ENCODE results near the gene OR2J1. TPM values are rescaled to one million over a fixed set of nuclear protein-coding genes. Genes with fewer than 3 reads are reported as not detected.

OR2J1 gene
- total and polyA plus RNA-seq, 10 donors, result not detected

Other genes with a start within 250 kb of the OR2J1 start
- gene TRIM27, start 175.5 kb upstream of the OR2J1 start, total RNA-seq, result 10 to 100 TPM; 61.8 to 92.0 (median 67.8) TPM
- gene TRIM27, start 175.5 kb upstream of the OR2J1 start, polyA plus RNA-seq, result 10 to 100 TPM; 45.2 to 61.7 (median 57.2) TPM
- 1 to 10 TPM in 4 of 7 donors, under 1 TPM in 3; 0.51 to 2.4 (median 1.1) TPM for gene ZNF311, start 94.2 kb upstream of the OR2J1 start, total RNA-seq
- gene ZNF311, start 94.2 kb upstream of the OR2J1 start, polyA plus RNA-seq, result under 1 TPM; 0.36 to 0.86 (median 0.63) TPM
- not detected for gene OR2W1, start 54.3 kb upstream of the OR2J1 start, total RNA-seq
- not detected for gene OR2W1, start 54.3 kb upstream of the OR2J1 start, polyA plus RNA-seq
- gene OR2B3, start 12.2 kb upstream of the OR2J1 start, total RNA-seq, result not detected
- gene OR2B3, start 12.2 kb upstream of the OR2J1 start, polyA plus RNA-seq, result not detected
- gene OR2J3, start 8.6 kb downstream of the OR2J1 start, total RNA-seq, result not detected
- gene OR2J3, start 8.6 kb downstream of the OR2J1 start, polyA plus RNA-seq, result not detected
- gene OR2J2, start 71.4 kb downstream of the OR2J1 start, total RNA-seq, result not detected
- not detected for gene OR2J2, start 71.4 kb downstream of the OR2J1 start, polyA plus RNA-seq
- gene OR14J1, start 202.2 kb downstream of the OR2J1 start, total RNA-seq, result not detected
- gene OR14J1, start 202.2 kb downstream of the OR2J1 start, polyA plus RNA-seq, result not detected